GM12878 (cell line): ENCODE results near the gene TJP1.

Experiments used
- BCL3 ChIP-seq: IDR thresholded peaks from 2 replicates; pipeline ENCODE4 v1.6.1; 2011; ENCODE audit warnings: borderline replicate concordance, low read depth, mild to moderate bottlenecking, moderate library complexity, low read length; ENCODE audit not compliant: insufficient read depth, poor library complexity, severe bottlenecking
- NR2C2 ChIP-seq: IDR thresholded peaks from 2 replicates; pipeline ENCODE4 v1.6.1; 2011; ENCODE audit warnings: borderline replicate concordance, low read depth; ENCODE audit not compliant: control insufficient read depth, insufficient read length
- NRF1 ChIP-seq: conservative IDR thresholded peaks from 2 replicates; pipeline ENCODE4 v1.6.1; 2011; ENCODE audit warnings: mild to moderate bottlenecking, low read depth, low read length, improper control_type of control experiment

GRCh38 chr15:29753506-29753905 is 68.8 kb downstream of the TJP1 start:
- TF ChIP-seq NRF1 = no peak
- TF ChIP-seq BCL3 = no peak
- TF ChIP-seq NR2C2 = no peak
